Uterus (tissue), 2 donors: ENCODE data around the gene ADCY2.

Experiments
- POLR2A ChIP-seq, 2 donors: fragments of 450-650 bp; IDR thresholded peaks; one replicate each; pipeline ENCODE4 v1.6.1; 2016; ENCODE audit warnings: antibody characterized with exemption in 2 of 2, mild to moderate bottlenecking in 1 of 2, moderate library complexity in 1 of 2
- TF ChIP-seq, protein P1 (sequence below), 4 experiments: fragments of 200-600 bp in 2 of 4; fragments of 450-650 bp in 2 of 4; sonication (generic) in 2 of 4; IDR thresholded peaks; one replicate each; pipeline ENCODE4 v1.5.1; 2016 to 2019; ENCODE audit warnings: antibody characterized with exemption in 4 of 4, mild to moderate bottlenecking in 2 of 4, moderate library complexity in 1 of 4

DNA sequence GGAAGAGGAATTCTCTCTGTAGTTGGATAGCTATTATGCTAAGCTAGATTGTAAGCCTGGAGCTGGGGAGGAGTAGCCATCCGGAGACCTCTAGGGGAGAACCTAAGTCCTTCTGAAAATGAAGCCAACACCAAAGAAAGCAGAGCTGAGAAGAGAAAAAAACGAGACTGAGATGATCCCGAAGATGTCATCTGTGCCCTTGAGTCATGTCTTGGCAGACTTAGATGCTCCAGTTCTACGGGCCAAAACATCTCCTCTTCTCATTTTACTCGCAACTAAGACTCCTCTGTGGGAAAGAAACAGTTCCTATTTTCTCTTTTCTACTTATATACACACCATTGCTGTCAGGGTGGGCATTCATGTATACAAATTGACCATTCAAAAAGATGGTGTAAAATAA, 34.3 kb upstream of the ADCY2 start:
- TF ChIP-seq POLR2A (IDR thresholded peaks at IDR 0.05), result no peak
- TF ChIP-seq, protein P1, sequence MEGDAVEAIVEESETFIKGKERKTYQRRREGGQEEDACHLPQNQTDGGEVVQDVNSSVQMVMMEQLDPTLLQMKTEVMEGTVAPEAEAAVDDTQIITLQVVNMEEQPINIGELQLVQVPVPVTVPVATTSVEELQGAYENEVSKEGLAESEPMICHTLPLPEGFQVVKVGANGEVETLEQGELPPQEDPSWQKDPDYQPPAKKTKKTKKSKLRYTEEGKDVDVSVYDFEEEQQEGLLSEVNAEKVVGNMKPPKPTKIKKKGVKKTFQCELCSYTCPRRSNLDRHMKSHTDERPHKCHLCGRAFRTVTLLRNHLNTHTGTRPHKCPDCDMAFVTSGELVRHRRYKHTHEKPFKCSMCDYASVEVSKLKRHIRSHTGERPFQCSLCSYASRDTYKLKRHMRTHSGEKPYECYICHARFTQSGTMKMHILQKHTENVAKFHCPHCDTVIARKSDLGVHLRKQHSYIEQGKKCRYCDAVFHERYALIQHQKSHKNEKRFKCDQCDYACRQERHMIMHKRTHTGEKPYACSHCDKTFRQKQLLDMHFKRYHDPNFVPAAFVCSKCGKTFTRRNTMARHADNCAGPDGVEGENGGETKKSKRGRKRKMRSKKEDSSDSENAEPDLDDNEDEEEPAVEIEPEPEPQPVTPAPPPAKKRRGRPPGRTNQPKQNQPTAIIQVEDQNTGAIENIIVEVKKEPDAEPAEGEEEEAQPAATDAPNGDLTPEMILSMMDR (IDR thresholded peaks at IDR 0.05), result no peak
